ENCODE results near the gene PNPLA7. TPM values are rescaled to one million over a fixed set of nuclear protein-coding genes. Genes with fewer than 3 reads are reported as not detected.
A peak's percentile ranks its signal among the peaks of the same experiment; 100 is the strongest.

Gene PNPLA7
- total RNA-seq, 1 donor from 2014 or later, result 7.2 TPM

GRCh38 chr9:137590469-137591383 is 40.5 kb upstream of the PNPLA7 start, which contains the start of gene ZMYND19:
Gene ZMYND19, minus strand, starts transcription at chr9:137590512. Its CDS starts 249 bp downstream, at chr9:137590263.
- peaks cover 12% of the 10 kb centered on the region for H3K36me3 Mint-ChIP-seq (ENCODE audit: unreplicated experiment)
- peaks cover 11% of the 10 kb centered on the region for H3K4me1 Mint-ChIP-seq (ENCODE audit: unreplicated experiment)
- TF ChIP-seq, protein P1, sequence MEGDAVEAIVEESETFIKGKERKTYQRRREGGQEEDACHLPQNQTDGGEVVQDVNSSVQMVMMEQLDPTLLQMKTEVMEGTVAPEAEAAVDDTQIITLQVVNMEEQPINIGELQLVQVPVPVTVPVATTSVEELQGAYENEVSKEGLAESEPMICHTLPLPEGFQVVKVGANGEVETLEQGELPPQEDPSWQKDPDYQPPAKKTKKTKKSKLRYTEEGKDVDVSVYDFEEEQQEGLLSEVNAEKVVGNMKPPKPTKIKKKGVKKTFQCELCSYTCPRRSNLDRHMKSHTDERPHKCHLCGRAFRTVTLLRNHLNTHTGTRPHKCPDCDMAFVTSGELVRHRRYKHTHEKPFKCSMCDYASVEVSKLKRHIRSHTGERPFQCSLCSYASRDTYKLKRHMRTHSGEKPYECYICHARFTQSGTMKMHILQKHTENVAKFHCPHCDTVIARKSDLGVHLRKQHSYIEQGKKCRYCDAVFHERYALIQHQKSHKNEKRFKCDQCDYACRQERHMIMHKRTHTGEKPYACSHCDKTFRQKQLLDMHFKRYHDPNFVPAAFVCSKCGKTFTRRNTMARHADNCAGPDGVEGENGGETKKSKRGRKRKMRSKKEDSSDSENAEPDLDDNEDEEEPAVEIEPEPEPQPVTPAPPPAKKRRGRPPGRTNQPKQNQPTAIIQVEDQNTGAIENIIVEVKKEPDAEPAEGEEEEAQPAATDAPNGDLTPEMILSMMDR (IDR thresholded peaks at IDR 0.05), result no peak
- peak within 1 kb of the TSS; percentile 94 for H3K27ac Mint-ChIP-seq (ENCODE audit: unreplicated experiment)
- no peaks in the 10 kb centered on the region for H3K9me3 Mint-ChIP-seq (ENCODE audit: unreplicated experiment)
- peak; percentile 97 for DNase-seq (ENCODE audit: extremely low spot score, unreplicated experiment)
- no peaks in the 10 kb centered on the region for H3K27me3 Mint-ChIP-seq (ENCODE audit: unreplicated experiment)
- peak within 1 kb of the TSS; percentile 98 for H3K4me3 Mint-ChIP-seq (ENCODE audit: unreplicated experiment)

DNA sequence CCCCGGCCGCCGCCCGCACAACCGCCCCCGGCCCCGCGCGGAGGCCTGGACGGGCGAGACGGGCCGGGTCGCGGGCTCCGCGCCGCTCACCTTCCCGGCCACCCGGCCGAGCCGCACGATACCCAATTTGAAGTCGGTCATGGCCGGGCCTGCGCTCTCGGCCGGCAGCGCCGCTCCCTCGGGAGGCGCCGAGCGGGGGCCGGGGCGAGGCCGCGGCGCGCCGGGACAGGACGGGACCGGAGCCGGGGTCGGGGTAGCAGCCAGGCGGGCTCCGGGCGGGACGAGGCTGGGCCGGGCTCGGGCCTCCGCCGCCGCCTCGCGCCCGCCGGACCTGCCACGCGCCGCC is 39.9 kb upstream of the PNPLA7 start:
- Mint-ChIP-seq H3K27me3 (ENCODE audit: unreplicated experiment) (no peaks in the 10 kb centered on the region), H3K4me1 (ENCODE audit: unreplicated experiment) (peaks cover 11% of the 10 kb centered on the region), H3K9me3 (ENCODE audit: unreplicated experiment) (no peaks in the 10 kb centered on the region), H3K36me3 (ENCODE audit: unreplicated experiment) (peaks cover 12% of the 10 kb centered on the region), H3K27ac (ENCODE audit: unreplicated experiment) (no peak overlapping the region), H3K4me3 (ENCODE audit: unreplicated experiment) (no peak overlapping the region)
- no peak for DNase-seq (ENCODE audit: extremely low spot score, unreplicated experiment)
- TF ChIP-seq, protein P1 (IDR thresholded peaks at IDR 0.05), result no peak

DNA sequence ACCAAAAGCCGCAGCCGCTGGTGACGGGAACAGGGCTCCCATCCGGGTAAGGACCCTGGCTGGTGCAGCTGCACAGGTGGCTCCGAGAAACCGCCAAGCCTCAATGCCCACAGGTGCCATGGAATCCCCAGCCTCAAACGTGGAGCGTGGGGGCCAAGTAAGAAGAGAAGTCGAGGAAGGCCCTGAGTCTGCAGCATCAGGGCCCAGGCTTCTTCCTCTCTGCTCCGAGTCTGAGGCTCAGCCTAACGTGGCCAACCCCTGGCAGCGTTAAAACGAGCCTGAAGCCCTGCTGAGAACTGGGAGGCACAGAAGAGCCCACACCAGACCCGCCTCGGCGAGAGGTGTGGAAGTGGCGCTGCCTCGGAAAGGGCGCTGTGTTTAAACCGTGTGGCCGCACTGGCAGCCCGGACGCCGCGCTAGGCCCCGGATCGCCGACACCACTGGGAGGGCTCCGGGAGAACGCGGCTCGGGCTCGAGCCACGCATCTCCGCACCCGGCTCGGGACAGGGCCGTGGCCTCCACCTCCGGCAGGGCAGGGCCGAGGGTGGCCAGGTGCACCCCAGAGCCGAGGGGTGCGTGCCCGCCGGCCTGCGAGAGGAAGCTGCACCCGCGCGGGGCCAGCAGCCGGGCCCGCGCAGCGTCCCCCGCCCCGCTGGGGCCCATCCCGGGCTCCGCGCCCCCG is 39.4 kb upstream of the PNPLA7 start:
- Mint-ChIP-seq H3K4me3 (ENCODE audit: unreplicated experiment) (peak overlapping the region; percentile 79), H3K27ac (ENCODE audit: unreplicated experiment) (no peak overlapping the region), H3K27me3 (ENCODE audit: unreplicated experiment) (no peaks in the 10 kb centered on the region), H3K36me3 (ENCODE audit: unreplicated experiment) (peaks cover 15% of the 10 kb centered on the region), H3K4me1 (ENCODE audit: unreplicated experiment) (peaks cover 11% of the 10 kb centered on the region), H3K9me3 (ENCODE audit: unreplicated experiment) (no peaks in the 10 kb centered on the region)
- TF ChIP-seq, protein P1 (IDR thresholded peaks at IDR 0.05), result no peak
- DNase-seq (ENCODE audit: extremely low spot score, unreplicated experiment), result no peak

DNA sequence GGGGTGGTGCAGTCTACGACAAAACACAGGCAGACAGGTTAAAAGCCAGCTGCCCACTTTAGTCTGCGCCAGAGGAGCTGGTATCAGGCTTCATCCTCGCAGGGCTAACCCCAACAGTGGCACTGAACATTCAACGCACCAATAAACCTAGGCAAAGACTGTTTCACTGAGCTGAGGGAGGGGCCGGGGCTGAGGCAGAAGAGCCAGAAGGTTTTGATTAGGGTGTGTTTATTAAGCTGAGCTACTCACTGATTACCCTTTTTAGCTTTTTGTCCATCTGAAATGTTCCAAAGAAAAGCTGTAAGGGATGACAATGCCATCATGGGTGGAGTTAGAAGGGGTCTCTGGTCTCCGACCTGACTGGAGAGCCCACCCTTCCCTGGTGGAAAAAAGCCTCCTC is 38.7 kb upstream of the PNPLA7 start:
- DNase-seq (ENCODE audit: extremely low spot score, unreplicated experiment), result no peak
- Mint-ChIP-seq H3K36me3 (ENCODE audit: unreplicated experiment) (peaks cover 15% of the 10 kb centered on the region), H3K9me3 (ENCODE audit: unreplicated experiment) (no peaks in the 10 kb centered on the region), H3K27me3 (ENCODE audit: unreplicated experiment) (no peaks in the 10 kb centered on the region), H3K4me1 (ENCODE audit: unreplicated experiment) (peaks cover 11% of the 10 kb centered on the region), H3K4me3 (ENCODE audit: unreplicated experiment) (peak overlapping the region; percentile 79), H3K27ac (ENCODE audit: unreplicated experiment) (no peak overlapping the region)
- TF ChIP-seq, protein P1 (IDR thresholded peaks at IDR 0.05), result no peak

- Mint-ChIP-seq H3K27ac (ENCODE audit: unreplicated experiment) (no peak overlapping the region), H3K36me3 (ENCODE audit: unreplicated experiment) (peaks cover 15% of the 10 kb centered on the region), H3K9me3 (ENCODE audit: unreplicated experiment) (no peaks in the 10 kb centered on the region), H3K27me3 (ENCODE audit: unreplicated experiment) (no peaks in the 10 kb centered on the region), H3K4me1 (ENCODE audit: unreplicated experiment) (peaks cover 11% of the 10 kb centered on the region), H3K4me3 (ENCODE audit: unreplicated experiment) (no peak overlapping the region)
- TF ChIP-seq, protein P1 (IDR thresholded peaks at IDR 0.05), result no peak
- no peak for DNase-seq (ENCODE audit: extremely low spot score, unreplicated experiment)
These were observed 38.1 kb upstream of the PNPLA7 start for GRCh38 chr9:137588311-137588710.
